ENCODE data around the gene BBLN.

BBLN gene

GRCh38 chr9:128169492-128169891, 9.4 kb downstream of the BBLN start:
- no peak for ATAC-seq
- TF ChIP-seq ZNF8 (CRISPR knock-in tag; IDR thresholded peaks at IDR 0.05) (no peak), CREB5 (CRISPR knock-in tag; IDR thresholded peaks at IDR 0.05; ENCODE audit: low read depth) (no peak), ZC3H10 (CRISPR knock-in tag; IDR thresholded peaks at IDR 0.05) (no peak), TOX (CRISPR knock-in tag; IDR thresholded peaks at IDR 0.05; ENCODE audit: borderline replicate concordance) (no peak)

GRCh38 chr9:128169925-128170324, 9.9 kb downstream of the BBLN start:
- no peak for ATAC-seq
- TF ChIP-seq GLIS3 (CRISPR knock-in tag; IDR thresholded peaks at IDR 0.05), result no peak

GRCh38 chr9:128174062-128174461, 14.0 kb downstream of the BBLN start:
- ATAC-seq, result no peak
- TF ChIP-seq ESRRG (CRISPR knock-in tag; IDR thresholded peaks at IDR 0.05), result no peak
- no peak for TF ChIP-seq TSHZ2 (CRISPR knock-in tag; IDR thresholded peaks at IDR 0.05)
- no peak for TF ChIP-seq CREB5 (CRISPR knock-in tag; IDR thresholded peaks at IDR 0.05; ENCODE audit: low read depth)
- TF ChIP-seq TCF4 (CRISPR knock-in tag; IDR thresholded peaks at IDR 0.05; ENCODE audit: borderline replicate concordance), result no peak
- TF ChIP-seq ISL1 (CRISPR knock-in tag; IDR thresholded peaks at IDR 0.05), result no peak
- TF ChIP-seq TOX (CRISPR knock-in tag; IDR thresholded peaks at IDR 0.05; ENCODE audit: borderline replicate concordance), result no peak
- TF ChIP-seq ZFP3 (CRISPR knock-in tag; IDR thresholded peaks at IDR 0.05), result no peak
- TF ChIP-seq GLIS3 (CRISPR knock-in tag; IDR thresholded peaks at IDR 0.05), result no peak
- no peak for TF ChIP-seq RARB (CRISPR knock-in tag; IDR thresholded peaks at IDR 0.05)
- TF ChIP-seq ZNF8 (CRISPR knock-in tag; IDR thresholded peaks at IDR 0.05), result no peak
- TF ChIP-seq OSR1 (CRISPR knock-in tag; IDR thresholded peaks at IDR 0.05), result no peak

- ATAC-seq, result peak; percentile 78
- TF ChIP-seq TCF4 (CRISPR knock-in tag; IDR thresholded peaks at IDR 0.05; ENCODE audit: borderline replicate concordance) (no peak), PPARA (CRISPR knock-in tag; IDR thresholded peaks at IDR 0.05; ENCODE audit: borderline replicate concordance) (no peak), ZC3H10 (CRISPR knock-in tag; IDR thresholded peaks at IDR 0.05) (no peak), TSHZ2 (CRISPR knock-in tag; IDR thresholded peaks at IDR 0.05) (no peak), ARNTL (CRISPR knock-in tag; IDR thresholded peaks at IDR 0.05; ENCODE audit: borderline replicate concordance, low read depth) (no peak), ESRRG (CRISPR knock-in tag; IDR thresholded peaks at IDR 0.05) (no peak)
These were observed 15.1 kb downstream of the BBLN start for GRCh38 chr9:128175102-128175563.

GRCh38 chr9:128175726-128176125, 15.7 kb downstream of the BBLN start:
- peak; percentile 36 for ATAC-seq
- TF ChIP-seq BACH2 (CRISPR knock-in tag; IDR thresholded peaks at IDR 0.05; ENCODE audit: borderline replicate concordance), result no peak
- no peak for TF ChIP-seq TCF4 (CRISPR knock-in tag; IDR thresholded peaks at IDR 0.05; ENCODE audit: borderline replicate concordance)
- no peak for TF ChIP-seq OSR1 (CRISPR knock-in tag; IDR thresholded peaks at IDR 0.05)
- TF ChIP-seq ESRRG (CRISPR knock-in tag; IDR thresholded peaks at IDR 0.05), result no peak
- TF ChIP-seq CREB5 (CRISPR knock-in tag; IDR thresholded peaks at IDR 0.05; ENCODE audit: low read depth), result no peak
- no peak for TF ChIP-seq TOX (CRISPR knock-in tag; IDR thresholded peaks at IDR 0.05; ENCODE audit: borderline replicate concordance)
- TF ChIP-seq ZNF8 (CRISPR knock-in tag; IDR thresholded peaks at IDR 0.05), result no peak
- TF ChIP-seq ISL1 (CRISPR knock-in tag; IDR thresholded peaks at IDR 0.05), result no peak
- no peak for TF ChIP-seq ARNTL (CRISPR knock-in tag; IDR thresholded peaks at IDR 0.05; ENCODE audit: borderline replicate concordance, low read depth)
- TF ChIP-seq ZC3H10 (CRISPR knock-in tag; IDR thresholded peaks at IDR 0.05), result no peak
- TF ChIP-seq PPARA (CRISPR knock-in tag; IDR thresholded peaks at IDR 0.05; ENCODE audit: borderline replicate concordance), result no peak

Measured in SK-N-SH treated with all-trans-retinoic acid at 6 μM for 48 hours (cell line).